HepG2 (cell line): ENCODE results near the gene PDK2.

ENCODE experiments used
- ARHGAP35 ChIP-seq: sonication (generic); formaldehyde crosslinking; IDR thresholded peaks from 2 replicates; pipeline ENCODE4 v1.9.0; 2022; ENCODE audit warnings: mild to moderate bottlenecking, inconsistent platforms, moderate library complexity, missing genetic modification reagents, borderline replicate concordance
- BHLHE40 ChIP-seq: IDR thresholded peaks from 2 replicates; pipeline ENCODE4 v1.6.1; 2011; ENCODE audit warnings: low read length, improper control_type of control experiment
- CEBPB ChIP-seq: IDR thresholded peaks from 2 replicates; pipeline ENCODE4 v1.6.1; 2011; ENCODE audit warnings: low read depth, low read length, improper control_type of control experiment, borderline replicate concordance
- CHD2 ChIP-seq: IDR thresholded peaks from 2 replicates; pipeline ENCODE4 v1.6.1; 2011; ENCODE audit warnings: low read depth, low read length, improper control_type of control experiment
- EP300 ChIP-seq, 3 experiments: sonication (generic) in 1 of 3; formaldehyde crosslinking in 1 of 3; IDR thresholded peaks; 2 replicates each; pipeline versions ENCODE4 v1.5.1 to v1.6.1; 2011 to 2020; ENCODE audit warnings: low read depth in 2 of 3, low read length in 2 of 3, borderline replicate concordance in 1 of 3, improper control_type of control experiment in 1 of 3, mild to moderate bottlenecking in 1 of 3, missing genetic modification reagents in 1 of 3, moderate library complexity in 1 of 3
- HNRNPH1 ChIP-seq: fragments of 200-400 bp; formaldehyde crosslinking; optimal IDR thresholded peaks from 2 replicates; pipeline ENCODE3; 2017; ENCODE audit warnings: mild to moderate bottlenecking, low read depth, low read length
- NFE2L1 ChIP-seq: sonication (generic); formaldehyde crosslinking; IDR thresholded peaks from 2 replicates; pipeline ENCODE4 v1.4.0; 2020; ENCODE audit warnings: missing genetic modification reagents, mild to moderate bottlenecking, borderline replicate concordance
- POLR2AphosphoS2 ChIP-seq: IDR thresholded peaks from 2 replicates; pipeline ENCODE4 v1.6.1; 2011; ENCODE audit warnings: low read depth, low read length, improper control_type of control experiment
- POLR2G ChIP-seq: fragments of 200-400 bp; formaldehyde crosslinking; IDR thresholded peaks from 2 replicates; pipeline ENCODE4 v1.6.1; 2018; ENCODE audit warnings: mild to moderate bottlenecking, low read depth, low read length, moderate library complexity
- ZKSCAN1 ChIP-seq: fragments of 150-350 bp; IDR thresholded peaks from 2 replicates; pipeline ENCODE4 v1.6.1; 2014; ENCODE audit warnings: low read length
- ZNF10 ChIP-seq: sonication (generic); formaldehyde crosslinking; IDR thresholded peaks from 2 replicates; pipeline ENCODE4 v1.4.0; 2020; ENCODE audit warnings: mild to moderate bottlenecking, low read depth, missing genetic modification reagents, borderline replicate concordance
- TF ChIP-seq, protein P1 (sequence below): sonication (generic); formaldehyde crosslinking; IDR thresholded peaks from 2 replicates; pipeline ENCODE4 v1.8.0; 2022; ENCODE audit warnings: mild to moderate bottlenecking, missing genetic modification reagents; ENCODE audit not compliant: insufficient replicate concordance

DNA sequence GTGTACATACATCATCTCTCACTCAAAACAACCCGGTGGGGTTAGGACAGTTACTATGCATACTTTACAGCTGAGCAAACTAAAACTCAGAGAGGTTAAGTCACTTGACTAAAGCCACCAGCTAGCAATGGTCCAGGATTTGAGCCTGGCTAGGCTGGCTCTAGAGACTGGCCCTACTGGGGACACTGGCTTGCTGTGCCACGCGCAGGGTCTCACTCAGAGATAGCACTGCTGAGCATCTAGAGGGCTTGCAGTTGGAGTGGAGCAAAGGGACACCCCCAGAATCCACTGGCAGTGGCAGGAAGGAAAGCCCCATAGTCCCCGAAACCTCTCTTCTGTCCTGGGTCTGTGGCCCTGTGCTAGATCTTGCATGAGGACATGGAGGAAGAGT is 23.7 kb downstream of the PDK2 start:
- no peak for TF ChIP-seq POLR2G
- TF ChIP-seq BHLHE40 = no peak
- no peak for TF ChIP-seq CHD2
- TF ChIP-seq ZKSCAN1 = no peak
- TF ChIP-seq CEBPB = no peak
- TF ChIP-seq EP300 (IDR thresholded peaks at IDR 0.05; ENCODE audit: low read depth in 2 of 2, low read length in 2 of 2) = no peak
- no peak for TF ChIP-seq EP300 (CRISPR knock-in tag; IDR thresholded peaks at IDR 0.05; ENCODE audit: borderline replicate concordance)
- TF ChIP-seq POLR2AphosphoS2 = no peak
- TF ChIP-seq NFE2L1 = no peak
- TF ChIP-seq HNRNPH1 = no peak
- TF ChIP-seq, protein P1, sequence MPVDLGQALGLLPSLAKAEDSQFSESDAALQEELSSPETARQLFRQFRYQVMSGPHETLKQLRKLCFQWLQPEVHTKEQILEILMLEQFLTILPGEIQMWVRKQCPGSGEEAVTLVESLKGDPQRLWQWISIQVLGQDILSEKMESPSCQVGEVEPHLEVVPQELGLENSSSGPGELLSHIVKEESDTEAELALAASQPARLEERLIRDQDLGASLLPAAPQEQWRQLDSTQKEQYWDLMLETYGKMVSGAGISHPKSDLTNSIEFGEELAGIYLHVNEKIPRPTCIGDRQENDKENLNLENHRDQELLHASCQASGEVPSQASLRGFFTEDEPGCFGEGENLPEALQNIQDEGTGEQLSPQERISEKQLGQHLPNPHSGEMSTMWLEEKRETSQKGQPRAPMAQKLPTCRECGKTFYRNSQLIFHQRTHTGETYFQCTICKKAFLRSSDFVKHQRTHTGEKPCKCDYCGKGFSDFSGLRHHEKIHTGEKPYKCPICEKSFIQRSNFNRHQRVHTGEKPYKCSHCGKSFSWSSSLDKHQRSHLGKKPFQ (CRISPR knock-in tag) = no peak
- no peak for TF ChIP-seq ZNF10 (CRISPR knock-in tag)
- no peak for TF ChIP-seq ARHGAP35
